ENCODE data around the gene CMTM1.

- TF ChIP-seq MAX (IDR thresholded peaks at IDR 0.05; ENCODE audit: insufficient read depth, insufficient read length) (no peak), CTCF (IDR thresholded peaks at IDR 0.05; ENCODE audit: extremely low read depth in 1 of 2, insufficient read depth in 1 of 2, low read depth in 1 of 2, low read length in 2 of 2) (no peak), POLR2A (IDR thresholded peaks at IDR 0.05; ENCODE audit: low read depth, low read length) (no peak), POLR2AphosphoS5 (IDR thresholded peaks at IDR 0.05; ENCODE audit: insufficient read depth, low read depth, low read length) (no peak), FOS (IDR thresholded peaks at IDR 0.05; ENCODE audit: borderline replicate concordance, insufficient read depth, low read length) (no peak), MYC (IDR thresholded peaks at IDR 0.05; ENCODE audit: low read depth, low read length) (no peak), EZH2 (IDR thresholded peaks at IDR 0.05; ENCODE audit: borderline replicate concordance, low read depth, low read length, severe bottlenecking) (no peak), GATA2 (IDR thresholded peaks at IDR 0.05; ENCODE audit: insufficient read depth, insufficient read length, low read depth, low read length) (no peak), JUN (IDR thresholded peaks at IDR 0.05; ENCODE audit: borderline replicate concordance, insufficient read depth, insufficient read length, low read depth) (no peak)
Measured at GRCh38 chr16:66569131-66569530, 2.9 kb downstream of the CMTM1 start.

Data from endothelial cell of umbilical vein (primary cell).